ENCODE data around the gene CHKA.

DNA sequence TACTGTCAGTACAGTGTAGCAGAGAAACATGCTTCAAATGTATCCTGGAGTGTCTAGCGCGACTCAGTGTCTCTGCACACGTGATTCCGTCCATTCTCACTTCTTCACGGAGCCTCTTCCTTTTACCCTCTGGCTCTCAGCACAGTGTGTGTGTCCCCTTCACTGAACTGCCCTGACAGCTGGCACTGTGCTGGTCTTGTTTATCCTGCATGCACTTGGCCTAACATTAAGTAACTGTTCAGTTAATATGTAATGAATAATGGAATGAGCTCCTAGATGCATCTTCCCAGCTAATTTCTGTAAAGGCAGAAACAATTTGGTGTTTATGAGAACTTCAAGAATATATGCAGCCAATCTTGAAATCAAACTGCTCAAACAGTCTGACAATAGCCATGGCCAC, 47.5 kb upstream of the CHKA start:
- no peak for TF ChIP-seq POLR2A (IDR thresholded peaks at IDR 0.05; ENCODE audit: low read length)
- no peak for TF ChIP-seq GATA1 (IDR thresholded peaks at IDR 0.05; ENCODE audit: low read depth, low read length)
